Measurements from ENCODE around the gene STARD4.

DNA sequence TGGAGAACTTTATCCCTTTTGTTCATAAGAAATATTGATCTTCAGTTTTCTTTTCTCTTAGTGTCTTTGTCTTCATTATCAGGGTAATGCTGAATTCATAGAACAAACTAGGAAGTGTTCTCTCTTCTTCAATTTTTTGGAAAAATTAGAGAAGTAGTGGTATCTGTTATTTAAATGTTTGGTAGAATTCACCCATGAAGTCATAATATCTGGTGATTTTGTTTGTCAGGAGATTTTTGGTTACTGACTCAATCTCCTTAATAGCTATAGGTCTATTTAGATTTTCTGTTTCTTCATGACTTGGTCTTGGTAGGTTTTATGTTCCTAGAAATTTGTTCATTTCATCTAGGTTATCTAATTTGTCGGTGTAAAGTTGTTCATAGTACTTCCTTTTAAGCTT is 45.4 kb upstream of the STARD4 start:
- TF ChIP-seq, protein P1, sequence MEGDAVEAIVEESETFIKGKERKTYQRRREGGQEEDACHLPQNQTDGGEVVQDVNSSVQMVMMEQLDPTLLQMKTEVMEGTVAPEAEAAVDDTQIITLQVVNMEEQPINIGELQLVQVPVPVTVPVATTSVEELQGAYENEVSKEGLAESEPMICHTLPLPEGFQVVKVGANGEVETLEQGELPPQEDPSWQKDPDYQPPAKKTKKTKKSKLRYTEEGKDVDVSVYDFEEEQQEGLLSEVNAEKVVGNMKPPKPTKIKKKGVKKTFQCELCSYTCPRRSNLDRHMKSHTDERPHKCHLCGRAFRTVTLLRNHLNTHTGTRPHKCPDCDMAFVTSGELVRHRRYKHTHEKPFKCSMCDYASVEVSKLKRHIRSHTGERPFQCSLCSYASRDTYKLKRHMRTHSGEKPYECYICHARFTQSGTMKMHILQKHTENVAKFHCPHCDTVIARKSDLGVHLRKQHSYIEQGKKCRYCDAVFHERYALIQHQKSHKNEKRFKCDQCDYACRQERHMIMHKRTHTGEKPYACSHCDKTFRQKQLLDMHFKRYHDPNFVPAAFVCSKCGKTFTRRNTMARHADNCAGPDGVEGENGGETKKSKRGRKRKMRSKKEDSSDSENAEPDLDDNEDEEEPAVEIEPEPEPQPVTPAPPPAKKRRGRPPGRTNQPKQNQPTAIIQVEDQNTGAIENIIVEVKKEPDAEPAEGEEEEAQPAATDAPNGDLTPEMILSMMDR (IDR thresholded peaks at IDR 0.05) = no peak
- TF ChIP-seq POLR2A (IDR thresholded peaks at IDR 0.05) = no peak

Data from Peyer's patch (tissue), 4 donors.